T-helper 17 cell (primary cell): Measurements from ENCODE around the gene SLC7A6OS. TPM values are rescaled to one million over a fixed set of nuclear protein-coding genes. Genes with fewer than 3 reads are reported as not detected.

Source experiments
- ATAC-seq: fragments of 150-1000 bp; cut with Tn5 transposase; 2 replicates; pipeline ENCODE4 v1.10.0; 2021; ENCODE audit warnings: mild to moderate bottlenecking, moderate library complexity
- DNase-seq, 3 donors: peaks; one replicate each; pipeline versions ENCODE4 v3.0.0 to v3.0.0-alpha.2; 2020 to 2021
- H3K9me3 ChIP-seq: one replicate; pipeline ENCODE4 v1.7.0; 2013; ENCODE audit warnings: low read length, mild to moderate bottlenecking; ENCODE audit not compliant: control insufficient read depth, poor library complexity, severe bottlenecking
- H3K27ac Mint-ChIP-seq: one replicate; pipeline ENCODE4 v1.8.0; 2022; ENCODE audit warnings: mild to moderate bottlenecking, moderate library complexity, mixed read lengths
- H3K27me3 Mint-ChIP-seq: one replicate; pipeline ENCODE4 v1.8.0; 2022; ENCODE audit warnings: mixed read lengths
- H3K36me3 Mint-ChIP-seq: one replicate; pipeline ENCODE4 v1.8.0; 2022; ENCODE audit warnings: low read depth, mixed read lengths
- H3K4me1 Mint-ChIP-seq: one replicate; pipeline ENCODE4 v1.8.0; 2022; ENCODE audit warnings: mild to moderate bottlenecking, mixed read lengths
- H3K4me3 Mint-ChIP-seq: one replicate; pipeline ENCODE4 v1.8.0; 2022; ENCODE audit warnings: mild to moderate bottlenecking, moderate library complexity, mixed read lengths
- total RNA-seq, 4 donors: library from RNA in 2 of 4; stranded (reverse) in 2 of 4; gene quantifications; one replicate each; pipeline ENCODE4 v1.2.3 and lab custom pipeline; 2022 to 2026

SLC7A6OS gene
- total RNA-seq, 2 donors from 2014 or later, result 35.3 to 36.0 TPM

GRCh38 chr16:68276223-68276622 is 34.5 kb downstream of the SLC7A6OS start:
- no peaks in the 10 kb centered on the region for H3K9me3 ChIP-seq
- no peaks in the 10 kb centered on the region for H3K27me3 Mint-ChIP-seq
- H3K4me3 Mint-ChIP-seq, result peak overlapping the region; percentile 79
- no peak for DNase-seq
- peaks cover 42% of the 10 kb centered on the region for H3K4me1 Mint-ChIP-seq
- peak overlapping the region; percentile 95 for H3K27ac Mint-ChIP-seq
- ATAC-seq, result no peak
- peaks cover 3% of the 10 kb centered on the region for H3K36me3 Mint-ChIP-seq

DNA sequence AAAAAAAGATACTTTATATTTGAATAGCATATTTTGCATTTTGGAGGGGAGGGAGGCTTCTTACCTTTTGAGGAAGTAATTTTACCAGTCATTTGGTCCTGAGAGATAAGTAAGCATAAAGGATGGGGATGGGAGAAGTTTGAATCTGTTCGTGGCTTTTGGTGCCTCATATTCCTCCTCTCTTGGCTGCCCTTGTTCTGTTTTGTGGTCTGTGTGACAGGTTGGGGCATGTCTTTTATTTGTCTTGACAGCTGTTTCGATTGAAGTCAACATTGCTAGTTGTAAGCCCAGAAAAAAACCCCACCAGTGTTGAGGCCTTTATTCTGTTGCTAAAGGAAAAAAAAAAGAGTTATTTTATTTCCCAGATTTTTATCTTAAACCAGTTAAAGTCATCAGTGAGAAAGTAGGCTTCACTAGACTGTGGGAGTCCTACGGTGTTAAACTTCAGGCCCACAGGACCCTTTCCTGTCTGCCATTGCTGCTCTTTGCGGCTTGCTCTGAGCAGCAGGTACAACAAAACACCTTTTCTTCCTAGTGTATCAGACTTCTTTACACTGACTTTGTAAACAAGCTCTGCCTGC is 35.0 kb downstream of the SLC7A6OS start:
- Mint-ChIP-seq H3K4me3 (peak overlapping the region; percentile 79), H3K36me3 (peaks cover 5% of the 10 kb centered on the region), H3K27ac (peak overlapping the region; percentile 95), H3K27me3 (no peaks in the 10 kb centered on the region), H3K4me1 (peaks cover 40% of the 10 kb centered on the region)
- H3K9me3 ChIP-seq, result no peaks in the 10 kb centered on the region
- ATAC-seq (peak; percentile 83), DNase-seq (peak in 2 of 3 donors; percentile 35 to 45)

DNA sequence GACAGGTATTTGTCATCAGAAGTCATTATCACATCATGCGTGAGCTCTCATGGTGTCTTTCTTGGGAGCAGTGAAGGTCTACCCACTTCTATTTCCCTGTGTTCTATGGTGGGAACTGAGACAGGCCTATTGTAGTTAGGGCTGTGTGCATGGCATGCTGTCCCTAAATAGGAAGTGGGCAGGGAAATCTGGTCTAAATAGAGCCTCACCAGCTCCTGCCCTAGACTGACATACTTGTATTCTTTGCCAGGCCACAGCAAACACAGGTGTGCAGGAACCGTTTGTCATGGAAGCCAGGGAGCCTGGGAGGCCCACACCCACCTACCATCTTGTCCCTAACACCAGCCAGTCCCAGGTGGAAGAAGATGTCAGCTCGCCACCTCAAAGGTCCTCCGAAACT is 36.3 kb downstream of the SLC7A6OS start:
- Mint-ChIP-seq H3K4me3 (peak overlapping the region; percentile 66), H3K27me3 (no peaks in the 10 kb centered on the region), H3K36me3 (peaks cover 5% of the 10 kb centered on the region), H3K27ac (peak overlapping the region; percentile 95), H3K4me1 (peaks cover 36% of the 10 kb centered on the region)
- no peak for DNase-seq
- H3K9me3 ChIP-seq, result no peaks in the 10 kb centered on the region
- no peak for ATAC-seq

- Mint-ChIP-seq H3K27ac (peak overlapping the region; percentile 95), H3K4me3 (peak overlapping the region; percentile 66), H3K4me1 (peaks cover 39% of the 10 kb centered on the region), H3K27me3 (no peaks in the 10 kb centered on the region), H3K36me3 (peaks cover 9% of the 10 kb centered on the region)
- ATAC-seq (no peak), DNase-seq (no peak)
- H3K9me3 ChIP-seq, result no peaks in the 10 kb centered on the region
Observed at GRCh38 chr16:68273896-68274295, 36.9 kb downstream of the SLC7A6OS start.

DNA sequence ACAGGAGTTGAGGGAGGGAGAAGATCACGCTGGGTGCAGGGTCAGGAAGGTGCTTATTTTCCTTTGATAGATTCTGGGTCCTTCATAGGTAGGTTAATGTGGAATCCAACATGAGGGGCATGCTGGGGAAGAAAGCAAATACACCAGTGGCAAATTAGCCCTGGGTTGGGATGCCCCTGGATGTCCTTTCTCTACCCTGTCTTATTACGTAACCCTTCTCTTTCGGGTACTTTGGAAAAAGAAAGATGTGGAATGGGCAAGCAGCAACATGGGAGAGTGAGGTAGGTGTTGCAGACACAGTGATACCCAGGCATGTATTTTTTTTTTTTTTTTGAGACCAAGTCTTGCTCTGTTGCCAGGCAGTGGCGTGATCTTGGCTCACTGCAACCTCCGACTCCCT is 37.3 kb downstream of the SLC7A6OS start:
- no peaks in the 10 kb centered on the region for H3K9me3 ChIP-seq
- peaks cover 40% of the 10 kb centered on the region for H3K4me1 Mint-ChIP-seq
- DNase-seq, result no peak
- peaks cover 9% of the 10 kb centered on the region for H3K36me3 Mint-ChIP-seq
- H3K27me3 Mint-ChIP-seq, result no peaks in the 10 kb centered on the region
- no peak for ATAC-seq
- peak overlapping the region; percentile 86 for H3K4me3 Mint-ChIP-seq
- peak overlapping the region; percentile 95 for H3K27ac Mint-ChIP-seq

GRCh38 chr16:68272507-68273209 is 38.1 kb downstream of the SLC7A6OS start:
- ATAC-seq, result peak; percentile 53

DNA sequence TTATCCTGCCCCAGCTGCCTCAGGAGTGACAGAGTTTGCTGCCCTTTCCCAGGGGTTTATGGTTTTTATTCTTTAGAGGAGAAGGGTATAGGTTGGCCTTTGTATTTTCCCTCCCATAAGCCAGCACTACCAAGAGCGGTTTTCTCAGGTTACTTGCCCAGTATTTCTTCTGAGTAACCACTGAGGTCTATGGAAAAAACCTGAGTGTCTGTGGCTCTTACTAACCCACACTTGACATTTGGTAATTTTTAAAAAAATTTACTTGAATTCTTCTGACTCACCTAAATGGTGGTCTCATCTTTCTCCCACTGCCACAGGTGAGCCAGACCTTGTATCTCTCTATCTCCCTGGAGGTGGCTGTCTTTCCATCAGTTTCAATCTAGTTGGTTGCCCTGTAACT is 40.4 kb downstream of the SLC7A6OS start:
- H3K27ac Mint-ChIP-seq, result peak overlapping the region; percentile 95
- no peaks in the 10 kb centered on the region for H3K9me3 ChIP-seq
- DNase-seq (no peak), ATAC-seq (no peak)
- H3K4me1 Mint-ChIP-seq, result peaks cover 51% of the 10 kb centered on the region
- H3K27me3 Mint-ChIP-seq, result no peaks in the 10 kb centered on the region
- no peak overlapping the region for H3K4me3 Mint-ChIP-seq
- H3K36me3 Mint-ChIP-seq, result peaks cover 9% of the 10 kb centered on the region

More at GRCh38 chr16:68272507-68273209, 38.1 kb downstream of the SLC7A6OS start:
- Mint-ChIP-seq H3K4me1 (peaks cover 46% of the 10 kb centered on the region), H3K36me3 (peaks cover 9% of the 10 kb centered on the region), H3K27ac (peak overlapping the region; percentile 95), H3K4me3 (peak overlapping the region; percentile 86), H3K27me3 (no peaks in the 10 kb centered on the region)
- DNase-seq, result peak in 2 of 3 donors; percentile 47 to 58
- H3K9me3 ChIP-seq, result no peaks in the 10 kb centered on the region

- Mint-ChIP-seq H3K27ac (peak overlapping the region; percentile 95), H3K36me3 (peaks cover 9% of the 10 kb centered on the region), H3K4me3 (no peak overlapping the region), H3K4me1 (peaks cover 56% of the 10 kb centered on the region), H3K27me3 (no peaks in the 10 kb centered on the region)
- no peaks in the 10 kb centered on the region for H3K9me3 ChIP-seq
- no peak for ATAC-seq
- DNase-seq, result no peak
Observed at GRCh38 chr16:68269793-68270192, 41.0 kb downstream of the SLC7A6OS start.

DNA sequence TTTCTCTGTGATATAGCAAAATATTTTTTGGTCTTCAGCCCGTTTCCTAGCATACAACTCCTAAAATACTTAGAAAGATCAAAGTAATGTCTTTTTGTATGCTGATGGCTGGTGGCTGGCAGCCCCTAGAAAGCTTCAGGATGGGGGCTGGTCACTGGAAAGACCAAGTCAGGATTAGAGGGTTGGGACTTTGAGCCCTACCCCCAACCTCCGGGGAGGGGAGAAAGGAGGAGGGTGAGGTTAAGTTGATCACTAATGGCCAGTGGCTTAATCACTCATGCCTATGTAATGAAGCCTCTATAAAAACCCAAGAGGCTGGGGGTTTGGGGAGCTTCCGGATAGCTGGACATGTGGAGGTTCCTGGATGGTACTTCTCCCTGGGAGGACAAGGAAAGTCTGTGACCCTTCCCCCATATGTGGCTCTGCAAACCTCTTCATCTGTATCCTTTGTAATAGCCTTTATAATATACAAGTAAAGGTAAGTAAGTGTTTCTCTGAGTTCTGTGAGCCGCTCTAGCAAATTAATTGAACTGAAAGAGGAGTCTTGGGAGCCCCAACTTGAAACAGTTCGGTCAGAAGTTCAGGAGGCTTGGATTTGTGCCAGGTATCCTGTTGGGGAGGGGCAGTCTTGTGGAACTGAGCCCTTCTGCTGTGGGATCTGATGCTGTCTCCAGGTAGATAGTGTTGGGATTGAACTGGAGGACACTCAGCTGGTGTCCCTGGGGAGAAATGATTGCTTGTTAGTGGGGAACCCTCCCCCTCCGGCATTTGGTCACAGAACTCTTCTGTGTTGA is 42.9 kb downstream of the SLC7A6OS start:
- no peak for DNase-seq
- ATAC-seq, result no peak
- no peaks in the 10 kb centered on the region for H3K9me3 ChIP-seq
- Mint-ChIP-seq H3K36me3 (peaks cover 6% of the 10 kb centered on the region), H3K4me3 (peak overlapping the region; percentile 21), H3K27ac (peak overlapping the region; percentile 95), H3K27me3 (no peaks in the 10 kb centered on the region), H3K4me1 (peaks cover 51% of the 10 kb centered on the region)

GRCh38 chr16:68265078-68265920 is 45.4 kb downstream of the SLC7A6OS start:
- DNase-seq, result peak; percentile 30 to 55 (median 30)
- Mint-ChIP-seq H3K36me3 (peaks cover 4% of the 10 kb centered on the region), H3K27me3 (no peaks in the 10 kb centered on the region), H3K4me1 (peaks cover 55% of the 10 kb centered on the region), H3K27ac (peak overlapping the region; percentile 95), H3K4me3 (peak overlapping the region; percentile 97)
- peak; percentile 29 for ATAC-seq
- no peaks in the 10 kb centered on the region for H3K9me3 ChIP-seq

- Mint-ChIP-seq H3K4me3 (peak within 1 kb of the TSS; percentile 97), H3K27ac (peak within 1 kb of the TSS; percentile 95), H3K27me3 (no peaks in the 10 kb centered on the region), H3K4me1 (peaks cover 54% of the 10 kb centered on the region), H3K36me3 (peaks cover 3% of the 10 kb centered on the region)
- H3K9me3 ChIP-seq, result no peaks in the 10 kb centered on the region
- DNase-seq, result peak; percentile 77 to 87 (median 82)
- peak; percentile 76 for ATAC-seq
Observed at GRCh38 chr16:68264128-68265077, 46.3 kb downstream of the SLC7A6OS start, which contains the start of gene SLC7A6. TSS of gene SLC7A6 (plus strand) at chr16:68264526. CDS start at chr16:68274727, 10,201 bp downstream.
